K562 (cell line): Measurements from ENCODE around the gene GINS2. TPM values are rescaled to one million over a fixed set of nuclear protein-coding genes. Genes with fewer than 3 reads are reported as not detected.

ENCODE experiments used
- E2F8 ChIP-seq: fragments of 450-650 bp; IDR thresholded peaks from 2 replicates; pipeline ENCODE4 v1.7.1; 2018; ENCODE audit warnings: mild to moderate bottlenecking, low read depth; ENCODE audit not compliant: partially characterized antibody
- E4F1 ChIP-seq: fragments of 250-450 bp; sonication (Bioruptor Pico); IDR thresholded peaks from 2 replicates; pipeline ENCODE4 v1.5.0; 2021; ENCODE audit warnings: mild to moderate bottlenecking, borderline replicate concordance
- ELF2 ChIP-seq: fragments of 250-450 bp; sonication (Bioruptor Pico); IDR thresholded peaks from 2 replicates; pipeline ENCODE4 v1.5.0; 2021; ENCODE audit warnings: mild to moderate bottlenecking
- FOXP1 ChIP-seq: sonication (generic); formaldehyde crosslinking; IDR thresholded peaks from 2 replicates; pipeline ENCODE4 v1.8.0; 2022; ENCODE audit warnings: mild to moderate bottlenecking, missing genetic modification reagents
- GTF2F1 ChIP-seq: IDR thresholded peaks from 2 replicates; pipeline ENCODE4 v1.6.1; 2011; ENCODE audit warnings: low read depth, low read length, improper control_type of control experiment
- HDAC6 ChIP-seq: IDR thresholded peaks from 2 replicates; pipeline ENCODE4 v1.6.1; 2012; ENCODE audit warnings: low read depth, mild to moderate bottlenecking, control low read depth, inconsistent platforms, low read length, moderate library complexity
- RNF2 ChIP-seq: sonication (generic); IDR thresholded peaks from 2 replicates; pipeline ENCODE4 v1.6.1; 2016
- SRSF9 ChIP-seq: fragments of 200-400 bp; formaldehyde crosslinking; IDR thresholded peaks from 2 replicates; pipeline ENCODE4 v1.6.1; 2017; ENCODE audit warnings: low read depth, low read length, borderline replicate concordance
- TOE1 ChIP-seq, 2 experiments: fragments of 450-650 bp in 1 of 2; sonication (generic) in 1 of 2; formaldehyde crosslinking in 1 of 2; IDR thresholded peaks; 2 replicates each; pipeline versions ENCODE4 v1.7.1 to v1.8.0; 2016 to 2022; ENCODE audit warnings: borderline replicate concordance in 2 of 2, mild to moderate bottlenecking in 2 of 2, antibody characterized with exemption in 1 of 2, inconsistent platforms in 1 of 2, low read depth in 1 of 2, missing genetic modification reagents in 1 of 2, moderate library complexity in 1 of 2
- ZBTB17 ChIP-seq: fragments of 450-650 bp; formaldehyde crosslinking; IDR thresholded peaks from 2 replicates; pipeline ENCODE4 v1.4.0; 2020; ENCODE audit warnings: mild to moderate bottlenecking
- ZC3H4 ChIP-seq: sonication (generic); formaldehyde crosslinking; IDR thresholded peaks from 2 replicates; pipeline ENCODE4 v1.9.0; 2021; ENCODE audit warnings: missing genetic modification reagents, borderline replicate concordance
- ZFX ChIP-seq: sonication (generic); formaldehyde crosslinking; IDR thresholded peaks from 2 replicates; pipeline ENCODE4 v1.8.0; 2022; ENCODE audit warnings: mild to moderate bottlenecking, missing genetic modification reagents, moderate library complexity
- ZNF140 ChIP-seq: fragments of 250-450 bp; sonication (Bioruptor Pico); IDR thresholded peaks from 2 replicates; pipeline ENCODE4 v1.8.0; 2021; ENCODE audit warnings: moderate library complexity, mild to moderate bottlenecking, inconsistent platforms
- ZNF239 ChIP-seq: fragments of 250-450 bp; sonication (Bioruptor Pico); IDR thresholded peaks from 2 replicates; pipeline ENCODE4 v1.4.0; 2020; ENCODE audit warnings: mild to moderate bottlenecking
- ZNF311 ChIP-seq: fragments of 250-450 bp; sonication (Bioruptor Pico); IDR thresholded peaks from 2 replicates; pipeline ENCODE4 v1.4.0; 2020; ENCODE audit warnings: mild to moderate bottlenecking, moderate library complexity
- ZNF395 ChIP-seq: fragments of 200-800 bp; sonication (Bioruptor generic); IDR thresholded peaks from 2 replicates; pipeline ENCODE4 v1.6.1; 2017; ENCODE audit warnings: missing genetic modification characterization, missing compliant biosample characterization
- ZNF766 ChIP-seq: fragments of 200-800 bp; sonication (Bioruptor generic); conservative IDR thresholded peaks from 2 replicates; pipeline ENCODE4 v1.6.1; 2016; ENCODE audit warnings: missing genetic modification characterization, missing compliant biosample characterization
- ZZZ3 ChIP-seq: fragments of 450-650 bp; IDR thresholded peaks from 2 replicates; pipeline ENCODE4 v1.6.1; 2016; ENCODE audit warnings: antibody characterized with exemption, mild to moderate bottlenecking, moderate library complexity
- polyA plus RNA-seq, 8 experiments: library from polyadenylated mRNA; depleted of rRNA in 4 of 8; stranded (reverse) in 5 of 8; unstranded in 3 of 8; fragments of >200 nt; fragmentation: Nextera tagmentation in 2 of 8; fragmentation: Illumina TruSeq in 1 of 8; extraction: Ambion mirVana in 2 of 8; extraction: Trizol in 1 of 8; gene quantifications; 2 replicates each; pipeline versions ENCODE4 v1.2.1 to v1.2.3, GENCODE V29; 2011 to 2014; ENCODE audit warnings: inconsistent platforms in 1 of 8, missing spikeins in 1 of 8
- total RNA-seq, 7 experiments: library from RNA; depleted of rRNA in 6 of 7; stranded (reverse); fragments of >200 nt in 6 of 7; fragmentation: Illumina TruSeq in 2 of 7; extraction: Trizol in 2 of 7; gene quantifications; 2 replicates each; pipeline versions ENCODE4 v1.2.1 to v1.2.3, GENCODE V29; 2011 to 2021; ENCODE audit warnings: low replicate concordance in 1 of 7
- TF ChIP-seq, protein P1 (sequence below): fragments of 200-400 bp; formaldehyde crosslinking; IDR thresholded peaks from 2 replicates; pipeline ENCODE4 v1.6.1; 2017; ENCODE audit warnings: mild to moderate bottlenecking, low read depth, low read length, moderate library complexity

The GINS2 gene
- total and polyA plus RNA-seq, 9 of the 15 experiments (the other 6 are each of a cell fraction or from before 2014, with no cell fraction given), result 40.4 to 76.2 (median 44.6) TPM

DNA sequence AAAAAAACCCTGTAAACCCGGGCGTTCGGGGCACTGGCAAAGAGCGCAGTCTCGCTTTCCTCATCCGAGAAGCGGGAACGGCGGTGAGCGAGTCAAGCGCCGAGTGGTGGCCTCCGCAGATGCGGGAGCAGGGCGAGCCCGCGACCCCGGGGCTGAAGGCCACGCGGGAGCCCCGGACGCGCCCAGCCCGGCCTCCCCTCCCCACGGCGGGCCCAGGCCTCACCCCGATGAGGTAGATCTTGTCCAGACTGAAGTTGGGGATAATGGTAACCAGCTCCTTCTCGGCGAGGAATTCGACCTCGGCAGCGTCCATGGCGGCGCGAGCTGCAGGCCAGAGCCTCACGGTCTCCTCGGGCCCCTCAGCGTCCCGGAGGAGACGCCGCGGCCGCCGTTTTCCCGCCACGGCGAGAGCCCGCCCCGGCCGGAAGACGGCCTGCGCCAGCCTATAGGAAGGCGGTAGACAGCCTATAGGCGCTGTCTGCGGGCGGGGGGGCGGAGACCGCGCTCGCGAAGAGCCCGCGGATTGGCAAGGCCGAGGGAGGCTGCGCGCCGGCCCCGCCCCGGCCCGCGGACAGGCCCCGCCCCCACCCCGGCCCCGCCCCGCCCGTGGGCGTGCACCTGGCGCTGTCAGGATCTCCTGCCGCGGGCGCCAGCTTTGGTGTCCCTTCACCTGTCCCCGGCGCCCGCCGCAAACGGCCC lies at the start of gene GINS2 (continued):
- TF ChIP-seq ZZZ3, result no peak
- peak; percentile 50; the same call in 1 of the 2 replicates for TF ChIP-seq RNF2
- no peak for TF ChIP-seq SRSF9
- TF ChIP-seq ZFX (CRISPR knock-in tag), result peak; percentile 82
- TF ChIP-seq E2F8, result peak; percentile 100
- TF ChIP-seq ZNF766 (CRISPR knock-in tag), result no peak
- no peak for TF ChIP-seq GTF2F1
- TF ChIP-seq ELF2 (CRISPR knock-in tag), result no peak
- TF ChIP-seq ZBTB17 (CRISPR knock-in tag), result no peak
- peak; percentile 48; the same call in 1 of the 2 replicates for TF ChIP-seq ZNF395
- no peak for TF ChIP-seq ZC3H4 (CRISPR knock-in tag)
- no peak for TF ChIP-seq E4F1 (CRISPR knock-in tag)
- TF ChIP-seq HDAC6, result no peak
- no peak for TF ChIP-seq ZNF311 (CRISPR knock-in tag)
- no peak for TF ChIP-seq TOE1 (IDR thresholded peaks at IDR 0.05; ENCODE audit: borderline replicate concordance)
- TF ChIP-seq TOE1 (CRISPR knock-in tag; IDR thresholded peaks at IDR 0.05; ENCODE audit: borderline replicate concordance, low read depth), result no peak
- TF ChIP-seq FOXP1, result no peak
- no peak for TF ChIP-seq ZNF140 (CRISPR knock-in tag)
- TF ChIP-seq, protein P1, sequence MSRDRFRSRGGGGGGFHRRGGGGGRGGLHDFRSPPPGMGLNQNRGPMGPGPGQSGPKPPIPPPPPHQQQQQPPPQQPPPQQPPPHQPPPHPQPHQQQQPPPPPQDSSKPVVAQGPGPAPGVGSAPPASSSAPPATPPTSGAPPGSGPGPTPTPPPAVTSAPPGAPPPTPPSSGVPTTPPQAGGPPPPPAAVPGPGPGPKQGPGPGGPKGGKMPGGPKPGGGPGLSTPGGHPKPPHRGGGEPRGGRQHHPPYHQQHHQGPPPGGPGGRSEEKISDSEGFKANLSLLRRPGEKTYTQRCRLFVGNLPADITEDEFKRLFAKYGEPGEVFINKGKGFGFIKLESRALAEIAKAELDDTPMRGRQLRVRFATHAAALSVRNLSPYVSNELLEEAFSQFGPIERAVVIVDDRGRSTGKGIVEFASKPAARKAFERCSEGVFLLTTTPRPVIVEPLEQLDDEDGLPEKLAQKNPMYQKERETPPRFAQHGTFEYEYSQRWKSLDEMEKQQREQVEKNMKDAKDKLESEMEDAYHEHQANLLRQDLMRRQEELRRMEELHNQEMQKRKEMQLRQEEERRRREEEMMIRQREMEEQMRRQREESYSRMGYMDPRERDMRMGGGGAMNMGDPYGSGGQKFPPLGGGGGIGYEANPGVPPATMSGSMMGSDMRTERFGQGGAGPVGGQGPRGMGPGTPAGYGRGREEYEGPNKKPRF, result no peak
- no peak for TF ChIP-seq ZNF239
